Colonic mucosa (tissue), 4 donors: ENCODE data around the gene TAGLN. TPM values are rescaled to one million over a fixed set of nuclear protein-coding genes. Genes with fewer than 3 reads are reported as not detected.

Experiments
- DNase-seq: peaks from one replicate; pipeline ENCODE4 v3.0.0-alpha.2; 2020
- H3K27ac ChIP-seq: fragments of 200-600 bp; one replicate; pipeline ENCODE4 v1.8.0; 2021
- H3K27me3 ChIP-seq: fragments of 200-600 bp; one replicate; pipeline ENCODE4 v1.8.0; 2021
- H3K36me3 ChIP-seq: fragments of 200-600 bp; one replicate; pipeline ENCODE4 v1.8.0; 2021
- H3K4me1 ChIP-seq: fragments of 200-600 bp; one replicate; pipeline ENCODE4 v1.8.0; 2021; ENCODE audit warnings: mild to moderate bottlenecking
- H3K4me3 ChIP-seq: fragments of 200-600 bp; one replicate; pipeline ENCODE4 v1.8.0; 2021
- H3K9ac ChIP-seq, 2 donors: one replicate each; pipeline ENCODE4 v1.7.0; 2013; ENCODE audit warnings: control low read depth in 2 of 2, low read depth in 2 of 2, low read length in 2 of 2
- H3K9me3 ChIP-seq: fragments of 200-600 bp; one replicate; pipeline ENCODE4 v1.8.0; 2021
- CTCF ChIP-seq: fragments of 200-600 bp; IDR thresholded peaks from one replicate; pipeline ENCODE4 v1.8.0; 2022; ENCODE audit warnings: antibody characterized with exemption, mild to moderate bottlenecking
- intact Hi-C: fragments of 100-400 bp; cut with DNase I; formaldehyde crosslinking; loops from one replicate; pipeline ENCODE4 v1.14.1; 2022
- total RNA-seq, 2 donors: library from RNA; stranded (reverse); fragmentation: NEBNext Ultra II Directional in 1 of 2; extraction: Animal tissue kit (Norgen Biotek cat#: 25700) in 1 of 2; gene quantifications; one replicate each; pipeline ENCODE4 v1.2.1, GENCODE V29; 2021
- donor health status: healthy.
- donor health status: DM: no; HTN: no; CAD: no.
- donor health status: DM: no; HTN: no; CAD: no.

The TAGLN gene
- total RNA-seq, 2 donors from 2014 or later = 86.8 to 989 TPM

DNA sequence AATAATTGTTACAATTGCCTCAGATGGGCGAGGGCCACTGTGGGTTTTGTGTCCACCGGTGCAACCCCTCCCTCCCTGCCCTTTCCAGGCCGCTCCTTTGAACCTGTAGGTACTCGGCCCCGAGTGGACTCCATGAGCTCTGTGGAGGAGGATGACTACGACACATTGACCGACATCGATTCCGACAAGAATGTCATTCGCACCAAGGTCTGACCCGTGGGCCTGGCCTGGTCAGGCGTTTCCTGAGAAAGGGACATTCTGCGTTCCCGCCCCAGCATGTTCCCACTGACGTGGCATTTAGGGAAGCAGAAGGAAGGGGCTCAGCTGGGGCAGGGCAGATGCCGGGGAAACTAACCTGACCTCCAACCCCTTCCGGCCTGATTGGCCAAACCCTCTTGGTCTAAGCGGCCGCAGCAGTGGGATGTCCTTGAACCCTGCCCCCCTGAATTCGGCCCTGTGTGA, 10.5 kb upstream of the TAGLN start:
- Histone ChIP-seq H3K4me3 (no peak overlapping the region), H3K9me3 (no peaks in the 10 kb centered on the region), H3K27me3 (no peaks in the 10 kb centered on the region), H3K9ac (no peak overlapping the region), H3K4me1 (no peaks in the 10 kb centered on the region), H3K36me3 (no peaks in the 10 kb centered on the region), H3K27ac (no peak overlapping the region)
- intact Hi-C loops = no loop called here
- DNase-seq = peak; percentile 25
- TF ChIP-seq CTCF = no peak

- TF ChIP-seq CTCF = no peak
- no peak overlapping the region for H3K27ac ChIP-seq
- H3K36me3 ChIP-seq = no peaks in the 10 kb centered on the region
- no peaks in the 10 kb centered on the region for H3K27me3 ChIP-seq
- intact Hi-C loops = no loop called here
- no peak overlapping the region for H3K4me3 ChIP-seq
- DNase-seq = peak; percentile 33
- H3K9me3 ChIP-seq = no peaks in the 10 kb centered on the region
- H3K4me1 ChIP-seq = no peaks in the 10 kb centered on the region
- H3K9ac ChIP-seq = no peak overlapping the region
Observed at GRCh38 chr11:117189191-117189940, 9.8 kb upstream of the TAGLN start.

DNA sequence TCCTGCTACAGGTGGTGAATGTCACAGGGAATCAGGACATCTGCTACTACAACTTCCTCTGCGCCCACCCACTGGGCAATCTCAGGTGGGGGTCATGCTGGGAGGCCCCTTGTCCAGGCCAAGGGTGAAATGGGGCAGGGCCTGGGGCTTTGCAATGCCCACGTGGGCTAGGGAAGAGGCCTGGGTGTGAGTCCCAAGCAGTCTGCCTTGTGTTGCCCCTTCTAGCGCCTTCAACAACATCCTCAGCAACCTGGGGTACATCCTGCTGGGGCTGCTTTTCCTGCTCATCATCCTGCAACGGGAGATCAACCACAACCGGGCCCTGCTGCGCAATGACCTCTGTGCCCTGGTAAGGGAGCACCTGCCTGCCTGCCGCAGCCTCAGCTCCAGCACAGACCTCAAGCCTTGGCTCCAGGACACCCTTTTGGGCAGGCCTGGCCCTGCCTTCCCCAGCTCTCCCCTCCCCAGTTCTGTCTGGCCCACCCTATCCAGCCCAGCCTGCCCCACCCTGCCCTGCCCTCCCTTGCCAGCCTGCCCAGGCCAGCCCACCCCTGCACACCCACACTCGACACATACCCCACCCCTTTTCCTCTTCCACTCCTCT, 9.1 kb upstream of the TAGLN start:
- no peak for TF ChIP-seq CTCF
- peak overlapping the region in 1 of 2 donors; percentile 12 for H3K9ac ChIP-seq
- no peaks in the 10 kb centered on the region for H3K27me3 ChIP-seq
- H3K4me1 ChIP-seq = no peaks in the 10 kb centered on the region
- no peaks in the 10 kb centered on the region for H3K36me3 ChIP-seq
- no peak overlapping the region for H3K27ac ChIP-seq
- H3K4me3 ChIP-seq = no peak overlapping the region
- no peak for DNase-seq
- H3K9me3 ChIP-seq = no peaks in the 10 kb centered on the region
- intact Hi-C loops = no loop called here

DNA sequence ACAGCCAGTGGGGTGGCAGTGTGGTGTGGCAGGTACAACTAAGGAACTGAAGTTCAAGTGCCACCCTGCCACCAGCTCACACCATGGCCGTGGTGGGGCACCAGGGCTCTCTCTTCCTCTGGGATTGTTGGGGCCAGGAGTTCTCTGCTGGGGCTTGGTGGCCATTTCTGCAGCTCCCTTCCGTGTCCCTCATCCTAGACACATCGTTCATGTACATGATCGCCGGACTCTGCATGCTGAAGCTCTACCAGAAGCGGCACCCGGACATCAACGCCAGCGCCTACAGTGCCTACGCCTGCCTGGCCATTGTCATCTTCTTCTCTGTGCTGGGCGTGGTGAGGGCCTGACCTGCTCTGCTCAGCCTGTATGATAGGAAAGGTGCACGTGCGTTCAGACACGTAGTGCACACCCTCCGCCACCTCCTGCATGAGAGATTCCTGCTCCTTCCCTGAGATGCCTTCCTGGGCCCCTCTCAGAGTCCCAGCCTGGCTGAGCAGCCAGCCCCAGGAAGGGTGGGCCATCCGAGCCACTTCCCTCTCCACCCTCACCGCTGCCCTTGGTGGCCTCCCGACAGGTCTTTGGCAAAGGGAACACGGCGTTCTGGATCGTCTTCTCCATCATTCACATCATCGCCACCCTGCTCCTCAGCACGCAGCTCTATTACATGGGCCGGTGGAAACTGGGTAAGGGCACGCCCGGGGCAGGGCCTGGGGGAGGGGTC, 7.3 kb upstream of the TAGLN start:
- no peak overlapping the region for H3K4me3 ChIP-seq
- H3K27ac ChIP-seq = no peak overlapping the region
- H3K36me3 ChIP-seq = no peaks in the 10 kb centered on the region
- DNase-seq = no peak
- intact Hi-C loops = no loop called here
- H3K27me3 ChIP-seq = no peaks in the 10 kb centered on the region
- H3K9ac ChIP-seq = no peak overlapping the region
- H3K4me1 ChIP-seq = no peaks in the 10 kb centered on the region
- TF ChIP-seq CTCF = no peak
- no peaks in the 10 kb centered on the region for H3K9me3 ChIP-seq

- Histone ChIP-seq H3K27me3 (no peaks in the 10 kb centered on the region), H3K4me1 (no peaks in the 10 kb centered on the region), H3K9ac (no peak overlapping the region), H3K36me3 (no peaks in the 10 kb centered on the region), H3K27ac (no peak overlapping the region), H3K9me3 (no peaks in the 10 kb centered on the region), H3K4me3 (no peak overlapping the region)
- DNase-seq = no peak
- intact Hi-C loops = no loop called here
- TF ChIP-seq CTCF = no peak
Observed at GRCh38 chr11:117192401-117192875, 6.7 kb upstream of the TAGLN start.
